HepG2 (cell line): Measurements from ENCODE around the gene ZFP64. TPM values are rescaled to one million over a fixed set of nuclear protein-coding genes. Genes with fewer than 3 reads are reported as not detected.

Experiments
- FOXP1 ChIP-seq, 2 experiments: fragments of 450-650 bp in 1 of 2; IDR thresholded peaks; 2 replicates each; pipeline ENCODE4 v1.6.1; 2017 to 2018; ENCODE audit warnings: antibody characterized with exemption in 1 of 2
- GMEB2 ChIP-seq: IDR thresholded peaks from 2 replicates; pipeline ENCODE4 v1.6.1; 2016; ENCODE audit warnings: missing biosample characterization, missing genetic modification reagents, low read depth
- KLF11 ChIP-seq: IDR thresholded peaks from 2 replicates; pipeline ENCODE4 v1.6.1; 2016; ENCODE audit warnings: missing compliant biosample characterization
- MTA3 ChIP-seq: sonication (generic); formaldehyde crosslinking; IDR thresholded peaks from 2 replicates; pipeline ENCODE4 v1.4.0; 2020; ENCODE audit warnings: missing genetic modification reagents
- MTF2 ChIP-seq: sonication (generic); formaldehyde crosslinking; IDR thresholded peaks from 2 replicates; pipeline ENCODE4 v1.5.0; 2020; ENCODE audit warnings: missing genetic modification reagents, borderline replicate concordance
- MXD1 ChIP-seq: sonication (generic); formaldehyde crosslinking; IDR thresholded peaks from 2 replicates; pipeline ENCODE4 v1.4.0; 2020; ENCODE audit warnings: mild to moderate bottlenecking, missing genetic modification reagents
- NFAT5 ChIP-seq: sonication (generic); formaldehyde crosslinking; IDR thresholded peaks from 2 replicates; pipeline ENCODE4 v1.4.0; 2020; ENCODE audit warnings: missing genetic modification reagents
- PHF8 ChIP-seq: sonication (generic); formaldehyde crosslinking; IDR thresholded peaks from 2 replicates; pipeline ENCODE4 v1.5.0; 2020; ENCODE audit warnings: missing genetic modification reagents
- PTBP1 ChIP-seq: fragments of 200-400 bp; formaldehyde crosslinking; IDR thresholded peaks from 2 replicates; pipeline ENCODE4 v1.6.1; 2018; ENCODE audit warnings: low read length, low read depth; ENCODE audit not compliant: poor library complexity, severe bottlenecking
- RBM22 ChIP-seq: fragments of 200-400 bp; formaldehyde crosslinking; optimal IDR thresholded peaks from 2 replicates; pipeline ENCODE3; 2017; ENCODE audit warnings: mild to moderate bottlenecking, low read length, moderate library complexity
- SCMH1 ChIP-seq: sonication (generic); formaldehyde crosslinking; IDR thresholded peaks from 2 replicates; pipeline ENCODE4 v1.9.0; 2021; ENCODE audit warnings: missing genetic modification reagents, mild to moderate bottlenecking, borderline replicate concordance
- SRSF1 ChIP-seq: fragments of 200-400 bp; formaldehyde crosslinking; optimal IDR thresholded peaks from 2 replicates; pipeline ENCODE3; 2017; ENCODE audit warnings: mild to moderate bottlenecking, low read depth, low read length, moderate library complexity
- TFDP1 ChIP-seq: IDR thresholded peaks from 2 replicates; pipeline ENCODE4 v1.6.1; 2016; ENCODE audit warnings: missing compliant biosample characterization, missing genetic modification reagents, borderline replicate concordance
- ZBTB42 ChIP-seq: sonication (generic); formaldehyde crosslinking; IDR thresholded peaks from 2 replicates; pipeline ENCODE4 v1.5.0; 2020; ENCODE audit warnings: mild to moderate bottlenecking, missing genetic modification reagents
- ZKSCAN5 ChIP-seq: sonication (generic); formaldehyde crosslinking; IDR thresholded peaks from 2 replicates; pipeline ENCODE4 v1.5.1; 2020; ENCODE audit warnings: mild to moderate bottlenecking, missing genetic modification reagents
- ZNF232 ChIP-seq: sonication (generic); formaldehyde crosslinking; IDR thresholded peaks from 2 replicates; pipeline ENCODE4 v1.4.0; 2020; ENCODE audit warnings: missing genetic modification reagents, borderline replicate concordance
- ZNF282 ChIP-seq: fragments of 450-650 bp; IDR thresholded peaks from 2 replicates; pipeline ENCODE4 v1.6.1; 2018; ENCODE audit not compliant: partially characterized antibody
- ZNF326 ChIP-seq: sonication (generic); formaldehyde crosslinking; IDR thresholded peaks from 2 replicates; pipeline ENCODE4 v1.4.0; 2020; ENCODE audit warnings: missing genetic modification reagents, borderline replicate concordance
- ZNF513 ChIP-seq: sonication (generic); formaldehyde crosslinking; conservative IDR thresholded peaks from 2 replicates; pipeline ENCODE4 v1.5.0; 2020; ENCODE audit warnings: missing genetic modification reagents
- ZNF703 ChIP-seq: sonication (generic); formaldehyde crosslinking; IDR thresholded peaks from 2 replicates; pipeline ENCODE4 v1.5.1; 2020; ENCODE audit warnings: missing genetic modification reagents, mild to moderate bottlenecking, moderate library complexity, borderline replicate concordance
- polyA plus RNA-seq, 8 experiments: library from polyadenylated mRNA; depleted of rRNA in 3 of 8; stranded (reverse) in 7 of 8; unstranded in 1 of 8; fragments of >200 nt; fragmentation: Illumina TruSeq in 4 of 8; extraction: Trizol in 4 of 8; gene quantifications; 2 replicates each; pipeline versions ENCODE4 v1.2.1 to v1.2.3, GENCODE V29; 2011 to 2016; ENCODE audit warnings: low read depth in 4 of 8, missing spikeins in 1 of 8, mixed read lengths in 1 of 8; ENCODE audit not compliant: insufficient read depth in 1 of 8
- total RNA-seq, 5 experiments: library from RNA; depleted of rRNA; stranded (reverse); fragments of >200 nt; fragmentation: Illumina TruSeq; extraction: Trizol; gene quantifications; 2 replicates each; pipeline ENCODE4 v1.2.3, GENCODE V29; 2016; ENCODE audit warnings: low read depth in 1 of 5

ZFP64 gene
- total and polyA plus RNA-seq, 2 of the 13 experiments (the other 11 are each of a cell fraction or from before 2014, with no cell fraction given), result 12.0 to 24.3 TPM

- TF ChIP-seq NFAT5 (CRISPR knock-in tag), result no peak
- TF ChIP-seq SRSF1, result no peak
- no peak for TF ChIP-seq ZKSCAN5 (CRISPR knock-in tag)
- TF ChIP-seq MTF2 (CRISPR knock-in tag), result no peak
- TF ChIP-seq ZNF326 (CRISPR knock-in tag), result no peak
- no peak for TF ChIP-seq MTA3 (CRISPR knock-in tag)
- no peak for TF ChIP-seq ZNF232
- TF ChIP-seq RBM22, result no peak
- TF ChIP-seq PHF8 (CRISPR knock-in tag), result no peak
- no peak for TF ChIP-seq MXD1
- TF ChIP-seq TFDP1 (CRISPR knock-in tag), result no peak; the same call in 1 of the 2 replicates
- no peak for TF ChIP-seq ZNF703 (CRISPR knock-in tag)
- TF ChIP-seq PTBP1, result no peak
- TF ChIP-seq FOXP1 (IDR thresholded peaks at IDR 0.05), result peak; percentile 49; the same call in 1 of the 2 replicates
- TF ChIP-seq FOXP1 (CRISPR knock-in tag; IDR thresholded peaks at IDR 0.05), result peak; percentile 93
- no peak for TF ChIP-seq ZBTB42 (CRISPR knock-in tag)
- TF ChIP-seq SCMH1 (CRISPR knock-in tag), result no peak
- no peak for TF ChIP-seq ZNF513 (CRISPR knock-in tag)
- no peak for TF ChIP-seq ZNF282
- TF ChIP-seq GMEB2 (CRISPR knock-in tag), result no peak
- no peak for TF ChIP-seq KLF11
Measured at GRCh38 chr20:52231230-52231746, 39.7 kb upstream of the ZFP64 start (continued).
